HG03439 (cell line): ENCODE data around the gene QKI.
"Not testable (repeated sequence)": the region's sequence is repeated elsewhere in the genome, so short reads cannot be mapped to it uniquely, and the experiment has no call there.

Source experiments
- ATAC-seq: cut with Tn5 transposase; IDR thresholded peaks from one replicate; pipeline ENCODE4 v1.9.1; 2021; ENCODE audit warnings: mild to moderate bottlenecking, moderate library complexity; ENCODE audit not compliant: unreplicated experiment

The QKI gene

GRCh38 chr6:163414117-163414945 lies at the start of gene QKI:
QKI (plus strand) TSS chr6:163414718; CDS start chr6:163415194, 476 bp downstream.
- peak; percentile 38 for ATAC-seq

DNA sequence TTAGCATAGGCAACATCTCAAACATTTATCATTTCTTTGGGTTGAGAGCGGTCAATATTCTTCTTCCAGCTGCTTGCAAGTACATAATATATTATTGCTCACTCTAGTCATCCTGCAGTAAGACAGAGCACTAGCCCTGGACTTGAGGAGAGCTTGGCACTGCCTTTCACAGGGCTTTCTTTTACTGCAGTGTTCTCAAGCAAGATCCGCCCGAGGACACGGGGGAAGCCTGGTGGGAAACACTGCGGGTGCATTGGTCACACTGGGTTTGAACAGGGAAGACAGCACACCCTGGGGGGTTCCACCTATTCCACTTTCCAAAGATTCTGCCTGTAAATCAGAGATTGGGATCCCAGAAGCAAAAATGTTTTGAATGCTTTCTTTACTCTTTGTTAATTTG lies 48.2 kb upstream of the QKI start:
- no peak for ATAC-seq

DNA sequence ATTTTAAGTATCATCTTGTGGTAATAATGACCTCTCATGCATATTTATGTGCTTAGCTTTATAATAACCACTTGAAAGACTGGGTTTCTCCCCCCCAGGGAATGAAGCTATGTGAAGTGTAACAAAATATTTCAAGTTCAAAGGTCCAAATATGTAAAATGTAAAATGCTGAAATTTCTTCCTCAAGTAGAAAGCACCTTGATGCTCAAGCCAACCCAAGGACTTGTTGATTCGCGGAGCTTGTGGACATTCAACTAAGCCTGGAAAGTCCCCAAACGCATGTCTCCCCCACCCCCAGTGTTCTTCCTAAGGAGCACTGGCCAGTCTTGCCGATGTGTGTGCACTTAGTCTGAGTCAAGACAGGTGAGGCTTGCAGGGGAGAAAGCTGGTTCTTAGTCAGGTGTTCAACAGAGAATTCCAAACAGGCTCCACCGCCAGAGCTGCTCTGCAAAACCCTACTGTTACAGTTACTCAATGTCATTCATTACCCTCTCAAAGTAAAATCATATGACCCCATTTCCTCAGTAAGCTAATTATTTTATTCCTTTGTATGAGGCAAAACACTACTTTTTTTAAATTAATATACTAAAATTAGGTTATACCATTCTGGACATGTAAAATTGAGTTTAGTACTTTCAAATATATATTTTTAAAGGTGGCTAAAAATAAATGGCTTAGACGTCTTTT lies 46.9 kb upstream of the QKI start:
- ATAC-seq: no peak

- no peak for ATAC-seq
Measured at GRCh38 chr6:163369141-163369540, 45.4 kb upstream of the QKI start.

DNA sequence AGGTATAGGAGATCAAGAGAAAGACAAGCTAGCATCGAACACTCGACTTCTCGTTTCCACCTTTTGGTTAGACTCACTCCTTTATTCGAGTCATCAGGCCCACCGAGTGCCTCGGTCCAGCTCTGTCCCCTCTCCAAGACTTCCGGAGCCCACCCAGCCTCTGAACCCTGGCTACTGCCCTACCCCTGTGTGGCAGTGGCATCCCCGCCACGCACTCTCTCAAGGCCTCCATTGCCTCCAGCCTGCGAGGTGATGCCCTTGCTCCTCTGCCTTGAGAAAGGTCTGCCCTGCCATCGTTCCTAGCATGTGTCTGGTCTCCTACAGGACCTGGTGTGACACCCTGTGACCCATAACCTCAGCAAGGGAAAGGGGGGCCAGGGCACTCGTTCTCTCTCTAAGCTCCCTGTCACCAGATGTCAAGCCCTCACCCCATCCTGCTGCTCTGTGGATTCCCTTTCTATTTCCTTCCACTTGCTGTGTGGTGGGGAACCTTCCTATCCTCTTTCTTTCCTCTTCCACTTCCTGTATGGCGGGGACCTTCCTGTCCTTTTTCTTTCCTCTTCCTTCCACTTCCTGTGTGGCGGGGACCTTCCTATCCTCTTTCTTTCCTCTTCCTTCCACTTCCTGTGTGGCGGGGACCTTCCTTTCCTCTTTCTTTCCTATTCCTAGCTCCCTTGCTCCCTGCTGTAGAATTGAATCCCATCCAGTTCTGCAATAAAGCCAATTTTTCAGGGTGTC lies 44.7 kb upstream of the QKI start:
- ATAC-seq: no peak

- ATAC-seq: no peak
Measured at GRCh38 chr6:163370464-163371117, 43.9 kb upstream of the QKI start.

DNA sequence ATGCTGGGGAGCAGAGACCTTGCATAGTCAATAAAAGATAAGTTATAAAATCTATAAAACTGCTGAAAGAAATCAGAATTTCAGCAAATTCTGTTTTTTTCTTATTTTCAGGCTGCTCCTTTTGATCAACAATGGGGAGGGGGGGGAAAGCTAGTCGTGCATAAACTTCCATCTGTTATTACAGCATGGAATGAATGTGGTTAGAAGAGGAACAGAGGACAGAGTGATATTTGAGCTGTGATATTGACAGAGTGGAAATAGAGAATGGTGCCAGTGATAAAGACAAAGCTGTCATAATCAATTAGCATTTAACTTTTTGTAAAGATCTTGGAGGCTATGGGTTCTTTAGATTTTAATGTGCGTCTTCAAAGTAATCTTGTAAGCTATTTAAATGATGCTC lies 43.4 kb upstream of the QKI start:
- no peak for ATAC-seq

DNA sequence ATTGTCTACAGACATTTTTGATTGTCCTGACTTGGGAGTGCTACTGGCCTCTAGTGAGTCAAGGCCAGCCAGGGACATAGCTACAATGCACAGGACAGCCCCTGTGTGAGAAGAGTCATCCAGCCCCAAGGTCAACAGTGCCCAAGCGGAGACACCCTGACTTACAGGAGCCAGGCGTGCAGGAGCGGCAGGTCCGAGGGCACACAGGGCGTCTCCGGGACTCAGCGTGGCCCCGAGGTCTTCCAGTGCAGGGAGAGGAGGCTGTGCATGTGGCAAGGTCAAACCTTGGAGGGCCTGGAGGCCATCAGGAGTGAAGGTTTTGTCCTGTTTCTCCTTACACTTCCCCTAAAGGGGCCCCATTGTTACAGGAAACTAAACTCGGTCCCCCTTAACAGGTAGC lies 41.3 kb upstream of the QKI start:
- no peak for ATAC-seq

DNA sequence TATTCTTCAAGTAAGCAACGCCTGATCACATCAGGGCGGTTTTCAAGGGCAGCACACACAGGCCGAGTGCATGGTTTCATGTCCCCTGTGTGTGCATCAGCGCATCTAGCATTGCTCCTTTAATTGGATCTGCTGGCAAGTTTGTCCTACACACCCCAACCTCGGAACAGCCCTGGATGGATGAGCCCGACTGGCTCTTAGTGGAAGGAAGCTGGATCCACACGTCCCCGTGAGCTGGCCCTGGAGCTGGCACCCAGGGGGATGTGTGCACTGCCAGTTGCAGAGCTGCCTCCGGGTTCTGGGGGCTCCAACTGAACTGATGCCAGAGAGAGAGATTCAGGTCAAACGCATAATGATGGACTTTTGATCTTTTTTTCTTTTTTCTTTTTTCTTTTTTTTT lies 39.2 kb upstream of the QKI start:
- ATAC-seq: no peak

GRCh38 chr6:163376187-163376586 lies 38.3 kb upstream of the QKI start:
- ATAC-seq: no peak

DNA sequence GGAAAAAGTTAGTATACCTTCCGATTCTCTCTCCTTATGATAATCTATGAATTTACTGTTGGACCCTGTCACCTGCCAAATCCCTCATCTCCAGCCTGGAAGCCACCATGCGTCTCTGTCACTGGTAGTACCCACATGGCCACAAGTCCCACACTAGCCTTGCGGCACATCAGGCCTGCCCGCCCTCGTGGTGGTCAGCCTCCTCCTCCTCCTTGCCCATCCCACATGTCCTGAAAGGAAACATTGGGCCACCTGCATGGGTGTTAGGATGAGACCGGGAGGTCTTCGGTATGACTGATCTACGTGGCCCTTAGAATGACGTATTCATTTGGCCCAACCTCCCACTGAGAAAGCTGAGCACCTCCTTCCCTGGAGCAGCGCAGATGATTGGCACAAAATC lies 37.0 kb upstream of the QKI start:
- ATAC-seq: no peak

GRCh38 chr6:163380216-163380615 lies 34.3 kb upstream of the QKI start:
- no peak for ATAC-seq

- ATAC-seq: no peak
Measured at GRCh38 chr6:163381118-163381756, 33.3 kb upstream of the QKI start.

GRCh38 chr6:163383396-163383795 lies 31.1 kb upstream of the QKI start:
- not testable (repeated sequence) for ATAC-seq

DNA sequence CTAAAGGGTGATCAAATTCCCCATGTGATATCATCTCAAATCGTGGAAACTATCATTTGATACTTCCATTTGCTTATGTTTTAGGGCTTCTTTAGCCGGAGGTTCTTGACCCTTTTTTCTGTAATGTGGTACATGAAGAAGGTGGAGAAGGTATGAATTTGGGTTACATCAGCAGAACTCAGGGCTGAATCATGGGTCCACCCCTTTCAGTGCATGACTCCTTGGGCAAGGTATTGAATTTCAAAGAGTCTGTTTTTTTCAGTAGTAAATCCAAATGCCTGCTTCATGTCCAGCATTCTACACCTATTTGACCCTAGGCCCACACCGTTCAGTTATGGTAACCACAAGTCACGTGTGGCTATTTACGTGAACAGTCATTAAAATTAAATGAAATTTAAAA lies 30.6 kb upstream of the QKI start:
- no peak for ATAC-seq

- ATAC-seq: no peak
Measured at GRCh38 chr6:163384510-163384909, 30.0 kb upstream of the QKI start.

GRCh38 chr6:163385503-163385902 lies 29.0 kb upstream of the QKI start:
- not testable (repeated sequence) for ATAC-seq

DNA sequence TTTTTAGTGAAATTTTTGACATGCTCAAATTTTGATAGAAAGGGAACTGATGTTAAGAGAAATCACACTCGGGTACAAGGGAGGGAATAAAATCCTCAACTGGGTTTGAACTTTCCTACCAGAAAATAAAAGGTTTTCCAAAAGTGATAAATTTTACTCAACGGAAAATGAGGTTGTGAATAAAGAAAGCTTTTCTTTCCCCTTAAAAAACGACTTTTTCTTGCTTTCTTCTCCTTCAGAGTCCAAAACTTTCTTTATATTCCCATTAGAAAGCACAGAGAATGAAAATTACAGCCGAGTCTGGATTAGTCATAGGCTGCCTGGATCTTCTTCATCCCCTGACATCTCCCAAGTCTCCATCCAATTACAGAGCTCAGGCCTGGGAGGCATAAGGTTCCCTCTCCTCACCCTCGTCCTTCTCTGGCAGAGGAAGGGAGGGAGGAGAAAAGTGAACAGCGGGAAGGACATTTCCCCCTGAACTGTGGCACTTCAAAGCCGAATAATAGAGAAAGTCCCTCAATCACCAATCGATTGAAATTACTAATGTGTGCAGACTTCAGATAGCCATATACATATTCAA lies 28.1 kb upstream of the QKI start:
- ATAC-seq: no peak

- ATAC-seq: no peak
Measured at GRCh38 chr6:163387317-163387716, 27.2 kb upstream of the QKI start.

- no peak for ATAC-seq
Measured at GRCh38 chr6:163389354-163389753, 25.2 kb upstream of the QKI start.
